Osteoblast (primary cell): ENCODE measurements around the gene FKBP7. TPM values are rescaled to one million over a fixed set of nuclear protein-coding genes. Genes with fewer than 3 reads are reported as not detected.

Experiments used
- DNase-seq: peaks from one replicate; pipeline ENCODE4 v3.0.0; 2011; ENCODE audit warnings: low spot score, mixed read lengths; ENCODE audit not compliant: insufficient read length; ENCODE audit errors: missing footprints
- H2AFZ ChIP-seq: 2 replicates; pipeline ENCODE4 v1.6.0; 2011; ENCODE audit warnings: mild to moderate bottlenecking, low read length
- H3K27ac ChIP-seq: 2 replicates; pipeline ENCODE4 v1.5.1; 2011; ENCODE audit warnings: mild to moderate bottlenecking, low read depth, low read length, moderate library complexity
- H3K27me3 ChIP-seq: 2 replicates; pipeline ENCODE4 v1.6.0; 2012; ENCODE audit warnings: mild to moderate bottlenecking, control low read depth, inconsistent platforms, low read length, moderate library complexity; ENCODE audit not compliant: insufficient read depth
- H3K36me3 ChIP-seq: 2 replicates; pipeline ENCODE4 v1.5.1; 2011; ENCODE audit warnings: mild to moderate bottlenecking, low read length, control low read depth, moderate library complexity; ENCODE audit not compliant: insufficient read depth
- H3K4me1 ChIP-seq: 2 replicates; pipeline ENCODE4 v1.5.1; 2011; ENCODE audit warnings: mild to moderate bottlenecking, low read length, control low read depth, moderate library complexity; ENCODE audit not compliant: insufficient read depth
- H3K4me2 ChIP-seq: 2 replicates; pipeline ENCODE4 v1.6.0; 2011; ENCODE audit warnings: mild to moderate bottlenecking, low read length; ENCODE audit not compliant: insufficient read depth
- H3K4me3 ChIP-seq: fragments of 200-600 bp; sonication (generic); 3 replicates; pipeline ENCODE4 v1.5.1; 2012; ENCODE audit warnings: mild to moderate bottlenecking, low read length, inconsistent platforms; ENCODE audit not compliant: insufficient read depth
- H3K79me2 ChIP-seq: 2 replicates; pipeline ENCODE4 v1.6.0; 2012; ENCODE audit warnings: mild to moderate bottlenecking, low read length, control low read depth, inconsistent platforms; ENCODE audit not compliant: insufficient read depth
- H3K9me3 ChIP-seq: 2 replicates; pipeline ENCODE4 v1.5.1; 2011; ENCODE audit warnings: low read depth, low read length, control low read depth
- H4K20me1 ChIP-seq: 2 replicates; pipeline ENCODE4 v1.6.0; 2012; ENCODE audit warnings: mild to moderate bottlenecking, low read length, control low read depth; ENCODE audit not compliant: insufficient read depth
- total RNA-seq: library from RNA; depleted of rRNA; stranded (reverse); fragments of >200 nt; gene quantifications from 2 replicates; pipeline ENCODE4 v1.2.3, GENCODE V29; 2012
- TF ChIP-seq, protein P1 (sequence below): IDR thresholded peaks from 2 replicates; pipeline ENCODE4 v1.5.1; 2011; ENCODE audit warnings: mild to moderate bottlenecking, low read depth, low read length, moderate library complexity; ENCODE audit errors: extremely low read depth

The FKBP7 gene
- total RNA-seq, 1 donor: 37.6 TPM

DNA sequence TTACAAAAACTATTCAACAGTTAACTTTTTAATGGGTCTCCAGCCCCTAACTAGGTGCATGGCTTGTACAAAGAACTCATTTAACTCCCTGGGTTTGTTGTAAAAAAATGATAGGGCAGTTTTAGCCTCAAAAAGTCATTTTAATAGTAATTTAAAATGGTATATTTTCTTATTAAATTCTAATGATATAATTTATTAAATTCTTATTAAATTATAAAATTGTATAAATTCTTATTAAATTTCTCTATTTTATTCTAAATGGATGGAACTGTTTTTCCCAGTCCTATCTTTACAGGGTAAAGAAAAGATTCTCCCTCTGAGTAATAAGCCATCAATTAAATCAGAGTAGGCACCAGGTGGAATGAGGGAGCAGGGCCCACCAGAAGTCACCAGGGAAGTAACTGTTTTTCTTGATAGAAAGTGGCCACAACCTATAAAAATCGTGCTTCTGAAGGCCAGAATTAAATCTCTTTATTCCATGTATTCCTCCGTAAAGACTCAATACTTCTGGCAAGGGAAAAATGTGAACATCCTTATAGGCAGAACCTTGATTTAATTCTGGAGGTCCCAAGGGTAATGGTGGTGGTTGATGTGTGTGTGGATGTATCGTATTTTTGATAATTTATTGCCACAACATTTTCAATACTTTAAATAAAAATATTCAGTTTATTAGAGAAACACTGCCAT lies 814 bp downstream of the FKBP7 start:
- no peaks in the 10 kb centered on the region for H3K36me3 ChIP-seq
- peak overlapping the region; percentile 99 for H3K4me2 ChIP-seq
- H2AFZ ChIP-seq: peak overlapping the region; percentile 100
- peaks cover 17% of the 10 kb centered on the region for H4K20me1 ChIP-seq
- peak overlapping the region; percentile 97 for H3K4me3 ChIP-seq
- DNase-seq: no peak
- no peaks in the 10 kb centered on the region for H3K27me3 ChIP-seq
- H3K9me3 ChIP-seq: no peaks in the 10 kb centered on the region
- TF ChIP-seq, protein P1, sequence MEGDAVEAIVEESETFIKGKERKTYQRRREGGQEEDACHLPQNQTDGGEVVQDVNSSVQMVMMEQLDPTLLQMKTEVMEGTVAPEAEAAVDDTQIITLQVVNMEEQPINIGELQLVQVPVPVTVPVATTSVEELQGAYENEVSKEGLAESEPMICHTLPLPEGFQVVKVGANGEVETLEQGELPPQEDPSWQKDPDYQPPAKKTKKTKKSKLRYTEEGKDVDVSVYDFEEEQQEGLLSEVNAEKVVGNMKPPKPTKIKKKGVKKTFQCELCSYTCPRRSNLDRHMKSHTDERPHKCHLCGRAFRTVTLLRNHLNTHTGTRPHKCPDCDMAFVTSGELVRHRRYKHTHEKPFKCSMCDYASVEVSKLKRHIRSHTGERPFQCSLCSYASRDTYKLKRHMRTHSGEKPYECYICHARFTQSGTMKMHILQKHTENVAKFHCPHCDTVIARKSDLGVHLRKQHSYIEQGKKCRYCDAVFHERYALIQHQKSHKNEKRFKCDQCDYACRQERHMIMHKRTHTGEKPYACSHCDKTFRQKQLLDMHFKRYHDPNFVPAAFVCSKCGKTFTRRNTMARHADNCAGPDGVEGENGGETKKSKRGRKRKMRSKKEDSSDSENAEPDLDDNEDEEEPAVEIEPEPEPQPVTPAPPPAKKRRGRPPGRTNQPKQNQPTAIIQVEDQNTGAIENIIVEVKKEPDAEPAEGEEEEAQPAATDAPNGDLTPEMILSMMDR: no peak
- peak overlapping the region; percentile 99 for H3K27ac ChIP-seq
- peaks cover 28% of the 10 kb centered on the region for H3K79me2 ChIP-seq
- peaks cover 25% of the 10 kb centered on the region for H3K4me1 ChIP-seq

DNA sequence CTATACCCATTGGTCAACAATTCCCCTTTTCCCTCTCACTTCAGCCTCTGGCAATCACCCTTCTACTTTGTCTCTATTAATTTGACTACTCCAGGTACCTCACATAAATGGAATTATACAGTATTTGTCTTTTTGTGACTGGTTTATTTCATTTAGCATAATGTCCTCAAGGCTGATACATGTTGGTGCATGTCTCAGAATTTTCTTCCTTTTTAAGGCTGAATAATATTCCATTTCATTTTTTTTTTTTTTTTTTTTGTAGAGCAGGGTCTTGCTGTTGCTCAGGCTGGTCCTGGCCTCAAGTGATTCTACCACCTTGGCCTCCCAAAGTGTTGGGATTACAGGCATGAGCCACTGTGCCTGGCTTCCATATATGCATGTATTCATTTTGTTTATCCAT lies 1.9 kb downstream of the FKBP7 start:
- TF ChIP-seq, protein P1: no peak
- Histone ChIP-seq H3K36me3 (no peaks in the 10 kb centered on the region), H3K27ac (no peak overlapping the region), H4K20me1 (peaks cover 6% of the 10 kb centered on the region), H3K4me2 (no peak overlapping the region), H3K4me3 (no peak overlapping the region), H3K9me3 (no peaks in the 10 kb centered on the region), H3K79me2 (peaks cover 17% of the 10 kb centered on the region), H3K27me3 (no peaks in the 10 kb centered on the region), H2AFZ (no peak overlapping the region), H3K4me1 (peaks cover 18% of the 10 kb centered on the region)
- no peak for DNase-seq

DNA sequence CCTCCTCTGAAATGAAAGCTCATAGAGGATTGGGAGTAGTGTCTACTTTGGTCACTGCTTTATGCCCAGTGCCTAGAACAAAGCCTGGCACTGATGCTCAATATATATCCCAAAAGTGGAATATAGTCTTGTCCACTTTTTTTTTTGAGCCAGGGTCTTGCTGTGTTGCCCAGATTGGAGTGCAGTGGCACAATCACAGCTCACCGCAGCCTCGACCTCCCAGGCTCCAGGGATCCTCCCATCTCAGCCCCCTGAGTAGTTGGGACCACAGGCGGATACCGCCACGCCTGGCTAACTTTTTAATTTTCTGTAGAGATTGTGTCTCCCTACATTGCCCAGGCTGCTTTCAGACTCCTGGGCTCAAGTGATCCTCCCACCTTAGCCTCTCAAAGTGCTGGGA lies 3.8 kb downstream of the FKBP7 start:
- H3K36me3 ChIP-seq: no peaks in the 10 kb centered on the region
- no peak for DNase-seq
- H3K27me3 ChIP-seq: no peaks in the 10 kb centered on the region
- H3K79me2 ChIP-seq: peaks cover 7% of the 10 kb centered on the region
- H3K4me2 ChIP-seq: no peak overlapping the region
- H3K4me3 ChIP-seq: no peak overlapping the region
- no peak overlapping the region for H2AFZ ChIP-seq
- H3K4me1 ChIP-seq: peaks cover 10% of the 10 kb centered on the region
- H3K9me3 ChIP-seq: no peaks in the 10 kb centered on the region
- H3K27ac ChIP-seq: no peak overlapping the region
- TF ChIP-seq, protein P1: no peak
- H4K20me1 ChIP-seq: no peaks in the 10 kb centered on the region

DNA sequence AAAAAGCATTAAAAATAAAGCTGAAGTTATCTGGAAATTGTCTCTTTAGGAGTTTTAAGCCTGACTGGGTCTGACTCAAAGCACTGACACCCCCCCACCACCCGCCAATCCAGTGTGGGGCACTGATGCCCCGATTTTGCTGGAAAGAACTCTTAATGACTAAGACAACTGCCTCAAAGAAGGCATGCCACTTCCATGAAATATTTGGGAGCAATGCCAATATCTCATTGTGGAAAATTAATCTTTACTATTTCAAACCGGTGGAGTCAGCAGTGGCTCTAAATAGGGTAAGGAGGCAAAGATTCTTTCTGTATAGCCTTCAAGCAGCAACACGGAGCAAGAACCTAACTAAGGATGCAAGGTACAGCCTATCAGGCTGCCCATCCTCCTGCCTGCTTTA lies 4.5 kb downstream of the FKBP7 start:
- TF ChIP-seq, protein P1: no peak
- no peak overlapping the region for H3K4me3 ChIP-seq
- peaks cover 8% of the 10 kb centered on the region for H3K4me1 ChIP-seq
- peak; percentile 69 for DNase-seq
- no peaks in the 10 kb centered on the region for H3K36me3 ChIP-seq
- H3K27ac ChIP-seq: no peak overlapping the region
- H4K20me1 ChIP-seq: no peaks in the 10 kb centered on the region
- no peak overlapping the region for H2AFZ ChIP-seq
- no peaks in the 10 kb centered on the region for H3K27me3 ChIP-seq
- no peak overlapping the region for H3K4me2 ChIP-seq
- H3K79me2 ChIP-seq: peaks cover 7% of the 10 kb centered on the region
- no peaks in the 10 kb centered on the region for H3K9me3 ChIP-seq
